HK-2 (cell line): ENCODE measurements around the gene CELSR1.
"Not testable (repeated sequence)": the region's sequence is repeated elsewhere in the genome, so short reads cannot be mapped to it uniquely, and the experiment has no call there.

ENCODE experiments used
- DNase-seq: peaks from one replicate; pipeline ENCODE4 v3.0.0-alpha.2; 2018; ENCODE audit not compliant: unreplicated experiment

Gene CELSR1

GRCh38 chr22:46515208-46516111, 22.0 kb downstream of the CELSR1 start:
- DNase-seq = no peak

GRCh38 chr22:46514592-46515207, 22.7 kb downstream of the CELSR1 start:
- peak; percentile 71 for DNase-seq

GRCh38 chr22:46513908-46514550, 23.4 kb downstream of the CELSR1 start:
- no peak for DNase-seq

GRCh38 chr22:46512683-46513082, 24.7 kb downstream of the CELSR1 start:
- no peak for DNase-seq

GRCh38 chr22:46512039-46512370, 25.4 kb downstream of the CELSR1 start:
- no peak for DNase-seq

- no peak for DNase-seq
These were observed 26.0 kb downstream of the CELSR1 start for GRCh38 chr22:46511151-46512038.

- DNase-seq = no peak
These were observed 27.9 kb downstream of the CELSR1 start for GRCh38 chr22:46509416-46510089.

- DNase-seq = no peak
These were observed 28.9 kb downstream of the CELSR1 start for GRCh38 chr22:46508491-46508999.

- DNase-seq = no peak
These were observed 29.7 kb downstream of the CELSR1 start for GRCh38 chr22:46507451-46508425.

- DNase-seq = no peak
These were observed 32.8 kb downstream of the CELSR1 start for GRCh38 chr22:46504584-46504983.

- DNase-seq = no peak
These were observed 34.8 kb downstream of the CELSR1 start for GRCh38 chr22:46502440-46503175.

GRCh38 chr22:46501701-46502100, 35.7 kb downstream of the CELSR1 start:
- DNase-seq = peak; percentile 45

- DNase-seq = not testable (repeated sequence)
These were observed 36.2 kb downstream of the CELSR1 start for GRCh38 chr22:46501265-46501664.

- DNase-seq = no peak
These were observed 37.2 kb downstream of the CELSR1 start for GRCh38 chr22:46500201-46500600.

GRCh38 chr22:46499805-46500189, 37.6 kb downstream of the CELSR1 start:
- DNase-seq = no peak

GRCh38 chr22:46491946-46492345, 45.5 kb downstream of the CELSR1 start:
- DNase-seq = no peak

- no peak for DNase-seq
These were observed 46.9 kb downstream of the CELSR1 start for GRCh38 chr22:46490538-46490937.

GRCh38 chr22:46486996-46487717, 50.3 kb downstream of the CELSR1 start:
- DNase-seq = no peak
